WTC11 (cell line): Measurements from ENCODE around the gene GAREM2. TPM values are rescaled to one million over a fixed set of nuclear protein-coding genes. Genes with fewer than 3 reads are reported as not detected.

Experiments
- ATAC-seq: fragments of 200-7000 bp; cut with Tn5 transposase; 2 replicates; pipeline ENCODE4 v1.10.0; 2021; ENCODE audit warnings: mild to moderate bottlenecking, moderate library complexity
- CTCF ChIA-PET: fragments of 300-600 bp; sonication (Branson Sonifier 250); formaldehyde crosslinking; loops from one replicate; lab custom pipeline; 2021; ENCODE audit warnings: antibody characterized with exemption; lab: Charles Lee
- POLR2A ChIA-PET: fragments of 350-600 bp; sonication (Branson Sonifier 250); formaldehyde crosslinking; loops from one replicate; lab custom pipeline; 2021; ENCODE audit warnings: antibody characterized with exemption; lab: Charles Lee
- DNase-seq: peaks from one replicate; pipeline ENCODE4 v3.0.0; 2021; ENCODE audit warnings: low spot score
- H3K27ac Mint-ChIP-seq: 2 replicates; pipeline ENCODE4 v1.8.0; 2021; ENCODE audit warnings: mixed read lengths
- H3K27me3 Mint-ChIP-seq: 2 replicates; pipeline ENCODE4 v1.8.0; 2021; ENCODE audit warnings: low read depth, mild to moderate bottlenecking, moderate library complexity, mixed read lengths
- H3K36me3 Mint-ChIP-seq: 2 replicates; pipeline ENCODE4 v1.8.0; 2021; ENCODE audit warnings: mixed read lengths
- H3K4me1 Mint-ChIP-seq: 2 replicates; pipeline ENCODE4 v1.8.0; 2022; ENCODE audit warnings: mixed read lengths
- H3K4me3 Mint-ChIP-seq: 2 replicates; pipeline ENCODE4 v1.8.0; 2021; ENCODE audit warnings: mild to moderate bottlenecking, moderate library complexity, mixed read lengths
- H3K9me3 Mint-ChIP-seq: 2 replicates; pipeline ENCODE4 v1.8.0; 2021; ENCODE audit warnings: mixed read lengths
- ELF4 ChIP-seq: sonication (generic); formaldehyde crosslinking; IDR thresholded peaks from 2 replicates; pipeline ENCODE4 v1.8.1; 2022; ENCODE audit warnings: low read depth, mild to moderate bottlenecking, moderate library complexity, missing genetic modification reagents
- MXD4 ChIP-seq: fragments of 250-450 bp; sonication (Bioruptor Pico); IDR thresholded peaks from 2 replicates; pipeline ENCODE4 v1.8.0; 2021; ENCODE audit warnings: mild to moderate bottlenecking, moderate library complexity, borderline replicate concordance
- MYBL2 ChIP-seq: sonication (generic); formaldehyde crosslinking; IDR thresholded peaks from 2 replicates; pipeline ENCODE4 v1.8.1; 2023; ENCODE audit warnings: mild to moderate bottlenecking, moderate library complexity, missing genetic modification reagents
- NFATC4 ChIP-seq: fragments of 250-450 bp; sonication (Bioruptor Pico); IDR thresholded peaks from 2 replicates; pipeline ENCODE4 v1.9.0; 2021; ENCODE audit warnings: mild to moderate bottlenecking
- NR1H2 ChIP-seq: sonication (generic); formaldehyde crosslinking; IDR thresholded peaks from 2 replicates; pipeline ENCODE4 v1.9.0; 2021; ENCODE audit warnings: mild to moderate bottlenecking, moderate library complexity, missing genetic modification reagents
- NR3C1 ChIP-seq: sonication (generic); formaldehyde crosslinking; conservative IDR thresholded peaks from 2 replicates; pipeline ENCODE4 v1.8.1; 2023; ENCODE audit warnings: low read depth, mild to moderate bottlenecking, missing genetic modification reagents
- OVOL2 ChIP-seq: fragments of 250-450 bp; sonication (Bioruptor Pico); IDR thresholded peaks from 2 replicates; pipeline ENCODE4 v1.9.0; 2021; ENCODE audit warnings: mild to moderate bottlenecking, borderline replicate concordance
- RELA ChIP-seq: sonication (generic); formaldehyde crosslinking; IDR thresholded peaks from 2 replicates; pipeline ENCODE4 v1.8.1; 2022; ENCODE audit warnings: missing genetic modification reagents, mild to moderate bottlenecking, borderline replicate concordance
- RORB ChIP-seq: fragments of 250-450 bp; sonication (Bioruptor Pico); IDR thresholded peaks from 2 replicates; pipeline ENCODE4 v1.9.0; 2021; ENCODE audit warnings: mild to moderate bottlenecking
- SMAD4 ChIP-seq: sonication (generic); formaldehyde crosslinking; IDR thresholded peaks from 2 replicates; pipeline ENCODE4 v1.8.0; 2022; ENCODE audit warnings: mild to moderate bottlenecking, missing genetic modification reagents
- ZNF138 ChIP-seq: sonication (generic); formaldehyde crosslinking; conservative IDR thresholded peaks from 2 replicates; pipeline ENCODE4 v1.8.1; 2022; ENCODE audit warnings: mild to moderate bottlenecking, moderate library complexity, missing genetic modification reagents
- ZNF232 ChIP-seq: sonication (generic); formaldehyde crosslinking; IDR thresholded peaks from 2 replicates; pipeline ENCODE4 v1.8.0; 2022; ENCODE audit warnings: mild to moderate bottlenecking, missing genetic modification reagents
- ZNF263 ChIP-seq: sonication (generic); formaldehyde crosslinking; IDR thresholded peaks from 2 replicates; pipeline ENCODE4 v1.8.1; 2022; ENCODE audit warnings: low read depth, mild to moderate bottlenecking, moderate library complexity, missing genetic modification reagents
- ZNF416 ChIP-seq: fragments of 250-450 bp; sonication (Bioruptor Pico); IDR thresholded peaks from 2 replicates; pipeline ENCODE4 v1.9.0; 2021; ENCODE audit warnings: mild to moderate bottlenecking, inconsistent platforms
- total RNA-seq: library from RNA; stranded (reverse); gene quantifications from 3 replicates; pipeline ENCODE4 v1.2.3, GENCODE V29; 2021
- TF ChIP-seq, protein P1 (sequence below): fragments of 250-450 bp; sonication (Bioruptor Pico); IDR thresholded peaks from 2 replicates; pipeline ENCODE4 v1.9.0; 2021; ENCODE audit warnings: mild to moderate bottlenecking, borderline replicate concordance
- TF ChIP-seq, protein P2 (sequence below): sonication (generic); formaldehyde crosslinking; IDR thresholded peaks from 2 replicates; pipeline ENCODE4 v1.8.0; 2022; ENCODE audit warnings: missing genetic modification reagents
- TF ChIP-seq, protein P3 (sequence below): sonication (generic); formaldehyde crosslinking; IDR thresholded peaks from 2 replicates; pipeline ENCODE4 v1.8.0; 2022; ENCODE audit warnings: mild to moderate bottlenecking, missing genetic modification reagents
- TF ChIP-seq, protein P4 (sequence below): sonication (generic); formaldehyde crosslinking; IDR thresholded peaks from 2 replicates; pipeline ENCODE4 v1.8.1; 2023; ENCODE audit warnings: mild to moderate bottlenecking, moderate library complexity, missing genetic modification reagents
- TF ChIP-seq, protein P5 (sequence below): sonication (generic); formaldehyde crosslinking; IDR thresholded peaks from 2 replicates; pipeline ENCODE4 v1.8.1; 2023; ENCODE audit warnings: mild to moderate bottlenecking, missing genetic modification reagents

Gene GAREM2
- total RNA-seq, 1 experiment from 2014 or later, result 17.4 TPM

DNA sequence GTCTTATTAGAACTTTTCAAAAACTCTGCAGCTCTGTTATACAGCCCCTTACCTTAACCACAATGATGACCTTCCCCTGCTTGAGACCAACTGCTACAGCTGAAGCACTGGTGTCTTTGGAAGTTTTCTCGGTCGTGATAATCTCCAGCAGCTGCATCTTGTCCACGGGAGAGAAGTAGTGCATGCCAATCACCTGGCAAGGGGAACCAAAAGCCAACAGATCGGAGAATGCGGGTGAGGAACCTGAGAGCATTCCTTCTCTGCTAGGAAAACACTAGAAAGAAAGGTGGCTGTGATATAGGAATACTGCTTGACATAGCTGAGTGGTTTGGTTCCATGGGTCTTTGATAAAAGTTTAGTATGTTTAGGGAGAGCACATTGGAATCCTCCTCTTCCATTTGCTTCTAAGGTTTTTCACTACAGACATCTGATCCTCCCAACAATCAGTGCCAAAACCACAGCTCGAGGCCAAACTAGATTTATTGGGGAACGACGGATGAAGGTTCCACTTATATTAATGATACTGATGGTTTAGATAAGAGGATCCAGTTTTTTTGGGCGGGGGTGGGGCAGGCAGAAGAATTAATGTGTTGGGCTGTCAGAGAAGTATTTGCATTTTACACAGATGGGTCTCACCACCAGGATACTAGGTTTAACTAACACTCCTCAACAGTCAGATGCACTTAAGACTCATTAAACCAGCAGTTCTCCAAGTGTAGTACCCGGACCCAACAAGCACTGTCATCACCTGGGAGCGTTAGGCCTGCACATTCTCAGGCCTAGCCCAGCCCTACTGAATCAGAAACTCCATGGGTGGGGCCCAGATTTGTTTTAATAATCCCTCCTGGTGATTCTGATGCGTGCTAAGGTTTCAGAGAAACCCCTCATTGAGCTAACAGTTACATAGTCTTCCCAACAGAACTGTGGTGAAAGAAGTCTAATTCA, 22.4 kb downstream of the GAREM2 start:
- Mint-ChIP-seq H3K27ac (no peak overlapping the region), H3K27me3 (no peaks in the 10 kb centered on the region), H3K4me3 (no peak overlapping the region), H3K9me3 (no peaks in the 10 kb centered on the region), H3K36me3 (peaks cover 70% of the 10 kb centered on the region)
- DNase-seq, result no peak
- ATAC-seq, result no peak
- CTCF ChIA-PET, result interaction anchor here (0.5 kb wide), 1 partner anchor 28 kb away, joined by 3 read pairs; no protein-coding TSS in a partner anchor
- POLR2A ChIA-PET, result no interaction called here
- TF ChIP-seq SMAD4 (CRISPR knock-in tag) (no peak), ELF4 (CRISPR knock-in tag) (no peak), NR3C1 (CRISPR knock-in tag) (no peak), RORB (CRISPR knock-in tag) (no peak), NR1H2 (CRISPR knock-in tag) (no peak), ZNF416 (CRISPR knock-in tag) (no peak), MXD4 (CRISPR knock-in tag) (no peak), ZNF263 (CRISPR knock-in tag) (no peak)
- TF ChIP-seq, protein P1, sequence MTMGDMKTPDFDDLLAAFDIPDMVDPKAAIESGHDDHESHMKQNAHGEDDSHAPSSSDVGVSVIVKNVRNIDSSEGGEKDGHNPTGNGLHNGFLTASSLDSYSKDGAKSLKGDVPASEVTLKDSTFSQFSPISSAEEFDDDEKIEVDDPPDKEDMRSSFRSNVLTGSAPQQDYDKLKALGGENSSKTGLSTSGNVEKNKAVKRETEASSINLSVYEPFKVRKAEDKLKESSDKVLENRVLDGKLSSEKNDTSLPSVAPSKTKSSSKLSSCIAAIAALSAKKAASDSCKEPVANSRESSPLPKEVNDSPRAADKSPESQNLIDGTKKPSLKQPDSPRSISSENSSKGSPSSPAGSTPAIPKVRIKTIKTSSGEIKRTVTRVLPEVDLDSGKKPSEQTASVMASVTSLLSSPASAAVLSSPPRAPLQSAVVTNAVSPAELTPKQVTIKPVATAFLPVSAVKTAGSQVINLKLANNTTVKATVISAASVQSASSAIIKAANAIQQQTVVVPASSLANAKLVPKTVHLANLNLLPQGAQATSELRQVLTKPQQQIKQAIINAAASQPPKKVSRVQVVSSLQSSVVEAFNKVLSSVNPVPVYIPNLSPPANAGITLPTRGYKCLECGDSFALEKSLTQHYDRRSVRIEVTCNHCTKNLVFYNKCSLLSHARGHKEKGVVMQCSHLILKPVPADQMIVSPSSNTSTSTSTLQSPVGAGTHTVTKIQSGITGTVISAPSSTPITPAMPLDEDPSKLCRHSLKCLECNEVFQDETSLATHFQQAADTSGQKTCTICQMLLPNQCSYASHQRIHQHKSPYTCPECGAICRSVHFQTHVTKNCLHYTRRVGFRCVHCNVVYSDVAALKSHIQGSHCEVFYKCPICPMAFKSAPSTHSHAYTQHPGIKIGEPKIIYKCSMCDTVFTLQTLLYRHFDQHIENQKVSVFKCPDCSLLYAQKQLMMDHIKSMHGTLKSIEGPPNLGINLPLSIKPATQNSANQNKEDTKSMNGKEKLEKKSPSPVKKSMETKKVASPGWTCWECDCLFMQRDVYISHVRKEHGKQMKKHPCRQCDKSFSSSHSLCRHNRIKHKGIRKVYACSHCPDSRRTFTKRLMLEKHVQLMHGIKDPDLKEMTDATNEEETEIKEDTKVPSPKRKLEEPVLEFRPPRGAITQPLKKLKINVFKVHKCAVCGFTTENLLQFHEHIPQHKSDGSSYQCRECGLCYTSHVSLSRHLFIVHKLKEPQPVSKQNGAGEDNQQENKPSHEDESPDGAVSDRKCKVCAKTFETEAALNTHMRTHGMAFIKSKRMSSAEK, result no peak
- TF ChIP-seq, protein P2, sequence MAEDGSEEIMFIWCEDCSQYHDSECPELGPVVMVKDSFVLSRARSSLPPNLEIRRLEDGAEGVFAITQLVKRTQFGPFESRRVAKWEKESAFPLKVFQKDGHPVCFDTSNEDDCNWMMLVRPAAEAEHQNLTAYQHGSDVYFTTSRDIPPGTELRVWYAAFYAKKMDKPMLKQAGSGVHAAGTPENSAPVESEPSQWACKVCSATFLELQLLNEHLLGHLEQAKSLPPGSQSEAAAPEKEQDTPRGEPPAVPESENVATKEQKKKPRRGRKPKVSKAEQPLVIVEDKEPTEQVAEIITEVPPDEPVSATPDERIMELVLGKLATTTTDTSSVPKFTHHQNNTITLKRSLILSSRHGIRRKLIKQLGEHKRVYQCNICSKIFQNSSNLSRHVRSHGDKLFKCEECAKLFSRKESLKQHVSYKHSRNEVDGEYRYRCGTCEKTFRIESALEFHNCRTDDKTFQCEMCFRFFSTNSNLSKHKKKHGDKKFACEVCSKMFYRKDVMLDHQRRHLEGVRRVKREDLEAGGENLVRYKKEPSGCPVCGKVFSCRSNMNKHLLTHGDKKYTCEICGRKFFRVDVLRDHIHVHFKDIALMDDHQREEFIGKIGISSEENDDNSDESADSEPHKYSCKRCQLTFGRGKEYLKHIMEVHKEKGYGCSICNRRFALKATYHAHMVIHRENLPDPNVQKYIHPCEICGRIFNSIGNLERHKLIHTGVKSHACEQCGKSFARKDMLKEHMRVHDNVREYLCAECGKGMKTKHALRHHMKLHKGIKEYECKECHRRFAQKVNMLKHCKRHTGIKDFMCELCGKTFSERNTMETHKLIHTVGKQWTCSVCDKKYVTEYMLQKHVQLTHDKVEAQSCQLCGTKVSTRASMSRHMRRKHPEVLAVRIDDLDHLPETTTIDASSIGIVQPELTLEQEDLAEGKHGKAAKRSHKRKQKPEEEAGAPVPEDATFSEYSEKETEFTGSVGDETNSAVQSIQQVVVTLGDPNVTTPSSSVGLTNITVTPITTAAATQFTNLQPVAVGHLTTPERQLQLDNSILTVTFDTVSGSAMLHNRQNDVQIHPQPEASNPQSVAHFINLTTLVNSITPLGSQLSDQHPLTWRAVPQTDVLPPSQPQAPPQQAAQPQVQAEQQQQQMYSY (CRISPR knock-in tag), result no peak
- TF ChIP-seq, all 79 proteins: peak for 0
- H3K4me1 Mint-ChIP-seq, result no peaks in the 10 kb centered on the region

DNA sequence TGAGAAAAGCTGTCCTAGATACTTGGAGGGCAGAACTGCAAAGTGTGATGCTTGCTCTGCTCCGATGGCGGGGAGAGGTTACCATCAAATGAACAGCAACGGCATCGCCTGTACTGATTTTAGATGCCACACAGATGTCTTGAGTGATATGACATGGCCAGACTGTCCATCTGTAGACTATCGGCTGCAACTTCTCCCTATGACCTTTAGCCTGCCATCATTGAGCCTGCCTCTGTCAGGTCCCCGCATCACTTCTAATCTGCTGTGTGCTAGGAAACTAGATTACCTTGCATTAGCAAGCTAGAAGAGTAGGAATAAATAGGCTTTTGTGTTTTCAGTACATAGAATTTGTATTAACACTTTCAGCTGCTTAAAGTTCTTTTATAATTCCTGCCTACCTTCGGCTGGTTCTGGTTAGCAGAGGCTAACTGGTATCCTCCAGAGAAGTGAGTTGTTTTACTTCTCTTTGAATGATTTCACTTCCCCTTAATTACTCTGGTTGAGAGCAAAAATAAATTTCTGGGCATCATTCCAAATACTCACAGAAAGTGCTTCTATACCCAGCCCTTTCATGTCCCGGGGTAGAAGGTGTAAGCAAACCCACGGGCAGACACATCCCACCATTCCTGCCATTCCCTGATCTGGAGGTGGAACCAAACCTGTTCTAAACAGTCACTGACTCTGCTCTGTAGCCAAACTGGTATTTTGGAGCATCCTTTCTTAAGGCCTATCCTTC, 24.0 kb downstream of the GAREM2 start:
- POLR2A ChIA-PET, result no interaction called here
- CTCF ChIA-PET, result no interaction called here
- Mint-ChIP-seq H3K4me3 (no peak overlapping the region), H3K27me3 (no peaks in the 10 kb centered on the region), H3K27ac (no peak overlapping the region), H3K9me3 (no peaks in the 10 kb centered on the region), H3K4me1 (no peaks in the 10 kb centered on the region), H3K36me3 (peaks cover 70% of the 10 kb centered on the region)
- DNase-seq (no peak), ATAC-seq (no peak)
- no peak for TF ChIP-seq NFATC4 (CRISPR knock-in tag)
- no peak for TF ChIP-seq ZNF232
- no peak for TF ChIP-seq MYBL2 (CRISPR knock-in tag)
- TF ChIP-seq, protein P3, sequence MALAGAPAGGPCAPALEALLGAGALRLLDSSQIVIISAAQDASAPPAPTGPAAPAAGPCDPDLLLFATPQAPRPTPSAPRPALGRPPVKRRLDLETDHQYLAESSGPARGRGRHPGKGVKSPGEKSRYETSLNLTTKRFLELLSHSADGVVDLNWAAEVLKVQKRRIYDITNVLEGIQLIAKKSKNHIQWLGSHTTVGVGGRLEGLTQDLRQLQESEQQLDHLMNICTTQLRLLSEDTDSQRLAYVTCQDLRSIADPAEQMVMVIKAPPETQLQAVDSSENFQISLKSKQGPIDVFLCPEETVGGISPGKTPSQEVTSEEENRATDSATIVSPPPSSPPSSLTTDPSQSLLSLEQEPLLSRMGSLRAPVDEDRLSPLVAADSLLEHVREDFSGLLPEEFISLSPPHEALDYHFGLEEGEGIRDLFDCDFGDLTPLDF (CRISPR knock-in tag), result no peak
- TF ChIP-seq SMAD4 (CRISPR knock-in tag), result no peak
- no peak for TF ChIP-seq OVOL2 (CRISPR knock-in tag)
- no peak for TF ChIP-seq ZNF138 (CRISPR knock-in tag)
- TF ChIP-seq, protein P4, sequence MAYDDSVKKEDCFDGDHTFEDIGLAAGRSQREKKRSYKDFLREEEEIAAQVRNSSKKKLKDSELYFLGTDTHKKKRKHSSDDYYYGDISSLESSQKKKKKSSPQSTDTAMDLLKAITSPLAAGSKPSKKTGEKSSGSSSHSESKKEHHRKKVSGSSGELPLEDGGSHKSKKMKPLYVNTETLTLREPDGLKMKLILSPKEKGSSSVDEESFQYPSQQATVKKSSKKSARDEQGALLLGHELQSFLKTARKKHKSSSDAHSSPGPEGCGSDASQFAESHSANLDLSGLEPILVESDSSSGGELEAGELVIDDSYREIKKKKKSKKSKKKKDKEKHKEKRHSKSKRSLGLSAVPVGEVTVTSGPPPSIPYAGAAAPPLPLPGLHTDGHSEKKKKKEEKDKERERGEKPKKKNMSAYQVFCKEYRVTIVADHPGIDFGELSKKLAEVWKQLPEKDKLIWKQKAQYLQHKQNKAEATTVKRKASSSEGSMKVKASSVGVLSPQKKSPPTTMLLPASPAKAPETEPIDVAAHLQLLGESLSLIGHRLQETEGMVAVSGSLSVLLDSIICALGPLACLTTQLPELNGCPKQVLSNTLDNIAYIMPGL (CRISPR knock-in tag), result no peak
- TF ChIP-seq RORB (CRISPR knock-in tag), result no peak
- TF ChIP-seq RELA, result no peak
- no peak for TF ChIP-seq MXD4 (CRISPR knock-in tag)
- TF ChIP-seq, protein P5, sequence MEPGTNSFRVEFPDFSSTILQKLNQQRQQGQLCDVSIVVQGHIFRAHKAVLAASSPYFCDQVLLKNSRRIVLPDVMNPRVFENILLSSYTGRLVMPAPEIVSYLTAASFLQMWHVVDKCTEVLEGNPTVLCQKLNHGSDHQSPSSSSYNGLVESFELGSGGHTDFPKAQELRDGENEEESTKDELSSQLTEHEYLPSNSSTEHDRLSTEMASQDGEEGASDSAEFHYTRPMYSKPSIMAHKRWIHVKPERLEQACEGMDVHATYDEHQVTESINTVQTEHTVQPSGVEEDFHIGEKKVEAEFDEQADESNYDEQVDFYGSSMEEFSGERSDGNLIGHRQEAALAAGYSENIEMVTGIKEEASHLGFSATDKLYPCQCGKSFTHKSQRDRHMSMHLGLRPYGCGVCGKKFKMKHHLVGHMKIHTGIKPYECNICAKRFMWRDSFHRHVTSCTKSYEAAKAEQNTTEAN, result no peak
